ENCODE results near the gene TSPAN9.

TSPAN9 gene

GRCh38 chr12:3152011-3152511, 74.9 kb downstream of the TSPAN9 start:
- no peak for DNase-seq (ENCODE audit: extremely low read depth, low read depth)
- TF ChIP-seq, protein P1, sequence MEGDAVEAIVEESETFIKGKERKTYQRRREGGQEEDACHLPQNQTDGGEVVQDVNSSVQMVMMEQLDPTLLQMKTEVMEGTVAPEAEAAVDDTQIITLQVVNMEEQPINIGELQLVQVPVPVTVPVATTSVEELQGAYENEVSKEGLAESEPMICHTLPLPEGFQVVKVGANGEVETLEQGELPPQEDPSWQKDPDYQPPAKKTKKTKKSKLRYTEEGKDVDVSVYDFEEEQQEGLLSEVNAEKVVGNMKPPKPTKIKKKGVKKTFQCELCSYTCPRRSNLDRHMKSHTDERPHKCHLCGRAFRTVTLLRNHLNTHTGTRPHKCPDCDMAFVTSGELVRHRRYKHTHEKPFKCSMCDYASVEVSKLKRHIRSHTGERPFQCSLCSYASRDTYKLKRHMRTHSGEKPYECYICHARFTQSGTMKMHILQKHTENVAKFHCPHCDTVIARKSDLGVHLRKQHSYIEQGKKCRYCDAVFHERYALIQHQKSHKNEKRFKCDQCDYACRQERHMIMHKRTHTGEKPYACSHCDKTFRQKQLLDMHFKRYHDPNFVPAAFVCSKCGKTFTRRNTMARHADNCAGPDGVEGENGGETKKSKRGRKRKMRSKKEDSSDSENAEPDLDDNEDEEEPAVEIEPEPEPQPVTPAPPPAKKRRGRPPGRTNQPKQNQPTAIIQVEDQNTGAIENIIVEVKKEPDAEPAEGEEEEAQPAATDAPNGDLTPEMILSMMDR (IDR thresholded peaks at IDR 0.05; ENCODE audit: low read depth, low read length): no peak

GRCh38 chr12:3152892-3153291, 75.7 kb downstream of the TSPAN9 start:
- DNase-seq (ENCODE audit: extremely low read depth, low read depth): no peak

GRCh38 chr12:3154006-3154405, 76.8 kb downstream of the TSPAN9 start:
- TF ChIP-seq, protein P1 (IDR thresholded peaks at IDR 0.05; ENCODE audit: low read depth, low read length): no peak
- no peak for DNase-seq (ENCODE audit: extremely low read depth, low read depth)

More at GRCh38 chr12:3152892-3153291, 75.7 kb downstream of the TSPAN9 start:
- TF ChIP-seq, protein P1 (IDR thresholded peaks at IDR 0.05; ENCODE audit: low read depth, low read length): no peak

DNA sequence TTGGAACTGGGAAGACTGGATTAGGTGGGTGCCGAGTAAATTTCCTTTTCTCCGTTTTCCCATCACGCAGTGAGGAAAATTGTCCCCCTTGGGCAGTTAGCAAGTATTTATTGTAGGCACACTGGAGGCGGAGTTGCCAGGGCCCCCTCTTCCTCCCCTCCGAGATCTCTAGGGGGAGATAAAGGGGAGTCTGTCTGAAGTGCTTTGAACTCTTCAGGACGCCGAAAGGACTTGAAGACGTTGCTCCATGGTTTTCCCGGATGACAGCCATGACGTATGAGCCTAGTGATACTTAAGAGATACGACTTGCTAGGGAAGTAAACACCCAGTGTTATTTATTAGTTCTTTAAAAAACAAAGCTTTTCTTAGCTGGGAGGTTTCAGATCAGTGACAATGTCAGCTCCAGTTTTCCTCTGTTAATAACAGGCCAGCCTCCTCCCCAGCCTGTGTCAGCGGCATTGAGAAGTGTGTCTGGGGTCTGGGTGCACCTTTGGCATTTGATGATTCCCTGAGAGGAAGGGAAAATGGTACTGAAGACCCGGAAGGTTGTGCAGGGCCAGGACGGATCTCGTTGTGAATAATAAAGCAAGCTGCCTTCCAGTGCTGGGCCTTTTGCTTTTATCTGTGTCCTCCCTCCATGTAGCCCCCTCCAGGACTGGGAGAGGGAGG, 78.7 kb downstream of the TSPAN9 start:
- DNase-seq (ENCODE audit: extremely low read depth, low read depth): no peak
- TF ChIP-seq, protein P1 (IDR thresholded peaks at IDR 0.05; ENCODE audit: low read depth, low read length): no peak

GRCh38 chr12:3157581-3158323, 80.6 kb downstream of the TSPAN9 start:
- DNase-seq (ENCODE audit: extremely low read depth, low read depth): no peak
- TF ChIP-seq, protein P1 (IDR thresholded peaks at IDR 0.05; ENCODE audit: low read depth, low read length): no peak

- no peak for DNase-seq (ENCODE audit: extremely low read depth, low read depth)
Observed at GRCh38 chr12:3158851-3159465, 81.8 kb downstream of the TSPAN9 start.

More at GRCh38 chr12:3158851-3159465, 81.8 kb downstream of the TSPAN9 start:
- TF ChIP-seq, protein P1 (IDR thresholded peaks at IDR 0.05; ENCODE audit: low read depth, low read length): no peak
